Adrenal gland (tissue), 5 donors: ENCODE results near the gene C2orf42.

Experiments used
- CTCF ChIP-seq, 6 experiments: fragments of 450-650 bp in 4 of 6; fragments of 200-600 bp in 2 of 6; sonication (generic) in 1 of 6; IDR thresholded peaks; 1 replicate in 5 of 6; 2 replicates in 1 of 6; pipeline versions ENCODE4 v1.5.1 to v1.8.0; 2016 to 2021; ENCODE audit warnings: antibody characterized with exemption in 6 of 6, mild to moderate bottlenecking in 2 of 6, moderate library complexity in 1 of 6
- POLR2A ChIP-seq, 2 donors: fragments of 450-650 bp; IDR thresholded peaks; one replicate each; pipeline ENCODE4 v1.6.1; 2017; ENCODE audit warnings: antibody characterized with exemption in 2 of 2, mild to moderate bottlenecking in 2 of 2, moderate library complexity in 1 of 2
- donor health status: DM: no; HTN: no; CAD: no.

GRCh38 chr2:70140791-70141211 lies 50.0 kb downstream of the C2orf42 start:
- no peak for TF ChIP-seq CTCF (IDR thresholded peaks at IDR 0.05)
- no peak for TF ChIP-seq POLR2A (IDR thresholded peaks at IDR 0.05)
